LoVo (cell line): ENCODE results near the gene GLRA1.
A peak's percentile ranks its signal among the peaks of the same experiment; 100 is the strongest.
"Not testable (repeated sequence)": the region's sequence is repeated elsewhere in the genome, so short reads cannot be mapped to it uniquely, and the experiment has no call there.

ENCODE experiments used
- DNase-seq: peaks from one replicate; pipeline ENCODE4 v3.0.0-alpha.2; 2016; ENCODE audit warnings: low spot score

The GLRA1 gene

DNA sequence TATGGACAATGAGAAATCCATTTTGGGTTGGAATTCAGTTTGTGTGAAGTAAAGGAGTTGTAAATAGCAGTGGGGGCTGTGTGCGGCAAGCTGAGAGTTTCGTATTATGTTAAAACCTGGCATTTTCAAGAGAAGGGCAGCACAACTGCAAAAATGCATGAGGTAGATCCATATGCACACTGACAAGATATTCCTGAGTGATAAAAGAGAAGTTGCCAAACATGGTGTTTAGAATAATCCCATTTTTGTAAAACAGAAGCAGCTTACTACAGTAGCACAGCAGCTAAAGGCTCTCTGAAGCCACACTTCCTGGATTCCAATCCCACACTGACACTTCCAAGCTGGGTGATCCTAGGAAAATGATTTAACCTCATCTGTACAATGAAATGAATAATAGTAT lies 11.2 kb downstream of the GLRA1 start:
- DNase-seq: no peak

DNA sequence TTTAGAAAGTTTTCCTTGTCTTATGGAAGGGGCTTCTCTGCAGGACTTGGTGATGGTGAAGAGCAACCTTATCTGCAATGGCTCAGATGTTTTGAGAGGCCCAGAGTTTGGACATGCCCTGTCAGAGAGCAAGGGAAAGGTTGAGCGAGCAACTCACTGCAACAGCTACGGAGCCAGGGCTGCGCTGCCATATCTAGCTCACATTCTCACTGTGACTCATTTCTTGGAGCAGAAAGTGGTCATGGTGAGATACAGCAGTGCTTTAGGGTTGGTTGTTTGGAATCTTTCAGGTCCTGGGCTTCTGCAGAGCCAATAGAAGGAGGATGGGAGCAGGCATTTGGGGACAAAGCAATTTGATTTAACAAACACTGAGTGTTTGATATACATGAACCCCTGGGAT lies 12.3 kb downstream of the GLRA1 start:
- DNase-seq: no peak

DNA sequence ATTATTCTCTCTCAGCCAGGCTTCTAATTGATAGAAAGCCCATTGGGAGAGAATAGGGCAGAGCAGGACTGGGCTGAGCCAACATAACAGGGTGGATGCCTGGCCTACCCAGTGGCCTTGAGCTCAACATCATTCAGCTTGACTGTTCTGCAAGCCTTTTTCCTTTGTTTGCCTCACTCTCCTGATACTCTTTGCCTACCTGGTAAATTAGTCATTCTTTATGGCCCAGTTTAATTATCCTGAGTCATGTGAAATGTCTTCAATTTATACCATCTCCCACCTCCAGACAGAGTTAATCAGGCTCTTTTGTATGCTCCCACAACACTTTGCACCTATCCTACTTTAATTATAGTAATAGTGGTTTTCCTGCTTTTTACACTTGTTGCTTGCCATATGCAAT lies 13.6 kb downstream of the GLRA1 start:
- DNase-seq: no peak

DNA sequence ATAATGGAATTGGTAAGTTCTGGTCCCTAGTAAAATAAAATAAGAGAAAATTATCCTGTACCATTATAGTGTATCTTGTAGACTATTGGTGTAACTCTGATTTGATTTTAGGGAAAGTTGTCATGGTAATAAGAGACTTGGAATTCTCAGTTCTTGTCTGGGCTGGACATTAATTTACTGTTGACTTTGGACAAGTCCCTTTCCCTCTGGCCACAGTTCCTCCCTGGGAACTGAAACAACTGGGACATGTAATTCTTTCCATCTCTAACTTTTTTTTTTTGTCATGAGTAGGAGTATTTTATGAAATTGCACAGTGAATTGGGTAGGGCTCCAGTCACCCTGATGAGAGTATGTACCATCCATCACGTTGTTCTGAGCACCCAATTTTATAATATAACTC lies 15.0 kb downstream of the GLRA1 start:
- no peak for DNase-seq

DNA sequence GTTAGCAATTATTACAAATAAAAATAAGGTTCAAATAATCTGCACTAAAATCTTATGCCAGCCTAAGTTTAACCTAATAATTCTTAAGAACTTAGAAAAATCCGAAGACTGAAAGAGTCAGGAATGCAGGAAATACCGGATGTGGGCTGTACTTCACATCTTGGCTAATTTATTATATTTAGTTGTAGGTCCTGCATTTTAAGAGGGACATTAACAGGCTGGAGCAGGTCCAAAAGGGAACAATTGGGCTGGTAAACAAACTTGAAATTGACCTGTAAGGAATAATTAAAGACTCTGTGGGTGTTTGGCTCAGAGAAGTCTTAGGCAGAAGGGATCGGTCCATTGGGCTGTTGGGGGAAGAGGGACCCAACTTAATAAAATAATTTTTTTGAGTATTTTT lies 18.4 kb downstream of the GLRA1 start:
- no peak for DNase-seq

DNA sequence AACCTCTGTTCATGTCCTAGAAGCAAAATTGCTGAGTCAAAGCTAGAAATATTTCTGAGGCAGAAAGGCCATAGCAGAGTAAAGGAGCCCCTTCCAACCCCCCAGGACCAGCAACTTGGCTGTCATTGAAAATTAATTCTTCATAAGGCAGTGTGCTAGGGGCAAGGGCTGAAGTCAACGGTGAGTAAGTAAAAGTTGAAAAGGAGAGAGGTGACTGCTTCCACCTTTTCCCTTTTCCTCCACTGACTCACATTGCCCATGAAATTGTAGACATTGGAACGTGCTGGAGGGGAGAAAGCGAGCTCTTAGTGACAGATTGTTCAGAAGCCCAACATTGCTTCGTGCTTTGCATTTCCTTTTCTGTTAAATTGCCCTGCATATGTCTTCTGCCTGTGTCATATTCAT lies 19.1 kb downstream of the GLRA1 start:
- DNase-seq: no peak

DNA sequence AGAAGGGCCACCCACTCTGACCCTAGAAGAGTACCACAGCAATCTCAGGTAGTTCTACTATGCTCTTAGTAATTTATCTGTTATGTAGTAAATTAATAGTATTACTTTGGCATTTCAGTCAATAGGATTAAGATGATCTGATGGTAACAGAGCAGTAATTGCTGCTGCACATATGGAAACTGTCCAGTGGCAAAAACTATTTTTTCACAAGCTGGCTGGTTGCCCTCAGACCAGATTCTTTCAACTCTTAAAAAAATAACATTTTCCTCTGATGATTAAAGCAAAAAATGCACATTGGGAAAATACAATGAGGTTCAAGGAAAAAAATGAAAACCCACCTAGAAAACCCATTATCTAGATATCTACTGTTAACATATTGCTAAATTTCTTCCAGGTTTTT lies 19.7 kb downstream of the GLRA1 start:
- no peak for DNase-seq

DNA sequence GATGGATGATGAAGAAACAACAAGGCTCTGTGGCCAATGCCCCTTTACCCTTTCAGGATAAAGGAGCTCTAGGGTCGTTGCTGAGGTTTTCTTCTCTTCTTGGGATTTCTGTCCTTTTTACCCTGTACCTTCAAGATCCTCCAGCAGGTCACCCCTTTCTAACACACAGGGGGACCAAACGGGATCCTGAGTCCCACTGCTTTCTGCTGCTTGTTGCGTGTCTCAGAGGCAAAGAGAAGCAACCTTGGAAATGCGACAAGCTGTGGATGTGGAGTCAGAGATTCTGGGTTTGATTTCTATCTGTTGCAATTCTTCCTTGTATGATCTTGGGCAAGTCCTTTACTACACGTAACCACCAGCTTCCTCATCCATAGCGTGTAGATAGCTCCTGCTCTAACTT lies 20.5 kb downstream of the GLRA1 start:
- no peak for DNase-seq

DNA sequence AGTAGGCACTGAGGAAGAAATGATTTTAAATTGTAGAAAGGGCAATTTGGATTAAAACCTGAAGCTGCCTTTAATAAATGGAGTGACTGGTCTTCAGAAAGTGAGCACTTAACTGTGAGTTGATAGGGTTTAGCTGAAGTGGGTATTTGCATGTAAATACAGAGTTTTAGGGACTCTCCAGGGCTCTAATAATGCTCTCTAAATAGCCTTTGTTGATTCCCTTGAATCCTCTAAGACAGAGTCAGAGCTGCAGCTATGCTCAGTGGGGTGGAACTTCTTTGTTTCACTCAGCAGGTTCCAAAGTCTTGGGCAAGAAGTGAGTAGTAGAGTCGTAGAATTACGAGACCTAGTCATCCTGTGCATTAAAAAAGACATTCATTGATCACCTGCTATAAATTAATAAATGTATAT lies 21.4 kb downstream of the GLRA1 start:
- DNase-seq: no peak

DNA sequence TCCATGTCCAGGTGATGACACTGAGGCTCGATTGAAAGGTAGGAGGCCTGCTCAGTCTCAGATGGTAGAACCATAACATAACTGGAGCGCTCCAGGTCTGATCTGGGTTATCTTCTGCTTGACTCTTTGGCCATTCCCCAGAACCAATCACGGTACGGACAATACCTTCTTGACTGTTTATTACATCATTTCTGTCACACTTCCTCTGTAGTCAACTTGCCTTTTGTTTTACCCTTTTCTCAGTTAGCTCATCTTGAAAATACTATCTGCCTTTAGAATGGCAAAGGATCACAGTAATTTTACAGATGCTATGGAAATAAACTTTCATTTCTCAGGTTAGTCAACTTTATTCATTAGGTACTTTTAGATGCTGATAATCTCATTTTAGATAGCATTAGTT lies 22.4 kb downstream of the GLRA1 start:
- no peak for DNase-seq

DNA sequence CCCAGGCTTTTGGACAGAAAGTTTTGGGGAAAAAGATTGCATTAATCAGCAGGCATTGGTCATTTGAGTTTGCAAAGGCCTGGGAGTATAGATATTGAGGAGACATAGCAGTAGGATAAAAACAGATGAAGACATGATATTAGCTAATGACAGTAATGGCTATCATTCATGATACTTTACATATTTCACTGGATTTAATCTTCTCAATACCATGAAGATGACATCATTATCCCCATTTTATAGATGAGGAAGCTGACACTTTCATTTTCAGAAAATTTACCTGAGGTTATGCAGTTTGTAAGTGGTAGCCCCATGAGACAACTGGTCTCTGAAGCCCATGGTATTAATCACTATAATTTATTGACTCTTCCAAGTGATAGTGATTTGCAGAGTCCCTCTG lies 23.0 kb downstream of the GLRA1 start:
- no peak for DNase-seq

DNA sequence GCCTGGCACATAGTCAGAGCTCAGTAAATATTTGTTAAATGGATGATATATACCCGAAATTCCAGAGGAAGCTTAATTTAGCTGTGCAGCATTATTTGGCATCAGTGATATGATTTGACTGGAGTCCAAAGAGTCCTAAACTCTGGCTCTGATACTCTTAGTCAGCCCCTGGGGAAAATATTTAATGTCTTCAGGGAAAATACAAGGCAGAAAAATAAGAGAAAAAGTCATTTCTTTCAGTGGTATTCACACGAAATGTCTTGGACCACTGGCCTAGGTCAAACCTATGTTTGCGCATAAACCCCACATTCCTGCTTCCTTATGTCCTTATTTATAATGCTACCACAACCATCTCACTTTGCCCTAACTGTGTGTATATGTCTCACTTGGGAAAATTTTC lies 23.8 kb downstream of the GLRA1 start:
- DNase-seq: no peak

DNA sequence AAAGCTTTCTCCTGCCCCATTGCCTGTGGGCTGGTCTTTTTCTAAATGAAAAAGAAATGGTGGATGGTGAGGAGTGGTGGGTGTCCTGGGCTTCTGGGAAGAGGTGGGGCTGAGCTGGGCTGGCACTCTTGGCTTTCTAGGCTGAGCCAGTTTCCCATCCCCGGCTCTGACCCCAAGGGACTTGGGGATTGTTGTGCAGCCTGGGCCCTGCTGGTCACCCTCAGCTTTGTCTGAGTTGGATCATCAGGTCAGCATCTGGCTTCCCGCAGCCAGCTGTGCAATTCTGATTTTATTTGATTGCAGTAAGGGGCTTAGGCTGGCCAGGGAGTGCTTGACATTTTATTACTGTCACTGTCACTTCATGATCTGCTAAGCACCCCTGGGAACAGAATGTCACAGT lies 25.3 kb downstream of the GLRA1 start:
- no peak for DNase-seq

DNA sequence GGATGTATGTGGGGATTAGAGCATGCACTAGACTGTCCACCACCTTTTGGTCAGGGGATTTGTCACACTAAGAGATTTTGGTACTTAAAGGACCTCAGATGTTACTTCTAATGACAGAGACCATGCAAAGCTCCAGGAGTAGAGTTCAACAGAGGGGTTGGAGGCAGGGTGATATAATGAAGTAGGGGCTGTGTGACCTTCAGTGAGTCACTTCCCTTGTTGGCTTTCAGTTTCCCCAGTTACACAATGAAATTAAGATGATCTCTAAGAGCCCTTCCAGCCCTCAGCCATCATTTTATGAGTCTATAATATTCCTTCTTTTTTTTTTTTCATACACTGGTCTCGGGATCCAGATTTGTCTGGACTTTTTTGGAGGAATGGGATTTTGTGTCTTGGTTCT lies 26.8 kb downstream of the GLRA1 start:
- no peak for DNase-seq

DNA sequence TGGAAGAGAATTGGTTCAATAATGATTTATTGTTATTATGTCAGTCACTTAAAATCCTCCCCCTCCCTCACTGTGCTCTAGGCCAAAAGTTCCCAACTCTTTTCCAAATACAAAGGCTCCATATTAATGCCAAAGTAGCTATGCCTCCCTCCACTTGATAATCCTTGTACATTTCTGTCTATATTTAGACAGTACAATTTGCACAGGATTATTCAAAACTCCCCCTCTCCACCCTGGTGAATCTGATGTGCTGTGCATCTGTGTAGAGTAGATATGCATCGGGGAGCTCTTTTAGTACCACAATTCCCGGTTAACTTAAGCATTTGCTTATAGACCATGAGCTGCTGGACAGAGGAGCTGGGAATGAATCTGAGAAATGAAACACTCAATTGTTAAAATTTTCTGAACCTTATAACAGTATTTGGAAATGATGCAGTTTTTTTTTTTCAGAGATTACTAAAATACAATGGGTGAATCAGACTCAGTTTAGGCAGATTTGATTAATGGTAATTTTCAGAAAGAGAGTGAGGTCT lies 27.6 kb downstream of the GLRA1 start:
- no peak for DNase-seq

DNA sequence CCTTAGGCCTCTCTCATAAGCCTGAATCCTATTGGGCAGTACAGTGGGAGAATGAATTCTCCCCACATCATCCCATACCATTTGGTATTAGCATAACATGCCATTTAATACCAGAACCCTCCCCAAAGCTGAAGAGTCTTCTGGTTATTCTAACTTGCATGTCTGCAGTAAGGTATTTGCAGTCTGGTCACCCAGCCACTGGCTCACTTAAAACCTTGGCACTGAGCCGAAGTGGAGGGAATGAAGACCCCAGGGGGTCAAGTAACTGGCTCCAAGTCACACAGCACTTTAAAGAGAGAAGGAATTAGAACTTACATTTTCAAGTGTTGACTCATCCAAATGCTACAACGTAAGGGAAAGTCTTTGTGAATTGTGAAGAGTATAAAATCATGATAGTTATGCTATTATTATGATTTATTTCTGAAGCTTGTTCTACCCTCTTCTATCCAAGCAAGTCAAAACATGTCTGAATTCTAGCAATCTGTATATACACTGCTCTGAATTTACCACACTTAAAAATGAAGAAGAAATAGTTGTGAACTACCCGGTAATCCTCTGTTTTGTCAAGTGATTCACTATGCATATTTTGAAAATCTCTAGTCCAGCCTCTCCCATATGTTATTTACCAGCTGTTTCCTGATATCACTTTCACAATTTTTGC lies 28.5 kb downstream of the GLRA1 start:
- DNase-seq: peak; percentile 50

DNA sequence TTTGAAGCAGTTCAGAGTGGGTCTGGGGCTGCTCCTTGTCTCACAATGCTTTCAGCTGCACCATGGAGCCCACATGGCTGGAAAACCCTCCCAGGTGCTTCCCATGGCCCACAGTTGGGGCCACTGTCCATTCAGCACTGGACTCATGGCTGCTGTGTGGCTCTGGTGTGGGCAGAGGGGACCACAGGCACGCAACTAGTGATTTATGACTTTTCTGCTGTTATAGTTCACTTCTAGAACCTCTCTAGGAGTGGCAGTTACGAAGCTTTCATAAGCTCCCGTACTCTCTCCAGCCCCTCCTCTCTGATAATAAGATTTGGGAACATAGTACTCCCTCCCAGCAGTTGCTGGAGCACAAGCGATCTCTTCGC lies 29.0 kb downstream of the GLRA1 start:
- no peak for DNase-seq

DNA sequence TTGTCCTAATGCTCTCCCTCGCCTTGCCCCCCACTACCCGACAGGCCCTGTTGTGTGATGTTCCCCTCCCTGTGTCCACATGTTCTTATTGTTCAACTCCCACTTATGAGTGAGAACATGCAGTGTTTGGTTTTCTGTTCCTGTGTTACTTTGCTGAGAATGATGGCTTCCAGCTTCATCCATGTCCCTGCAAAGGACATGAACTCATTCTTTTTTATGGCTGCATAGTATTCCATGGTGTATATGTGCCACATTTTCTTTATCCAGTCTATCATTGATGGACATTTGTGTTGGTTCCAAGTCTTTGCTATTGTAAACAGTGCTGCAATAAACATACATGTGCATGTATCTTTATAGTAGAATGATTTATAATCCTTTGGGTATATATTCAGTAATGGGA lies 31.2 kb downstream of the GLRA1 start:
- not testable (repeated sequence) for DNase-seq

DNA sequence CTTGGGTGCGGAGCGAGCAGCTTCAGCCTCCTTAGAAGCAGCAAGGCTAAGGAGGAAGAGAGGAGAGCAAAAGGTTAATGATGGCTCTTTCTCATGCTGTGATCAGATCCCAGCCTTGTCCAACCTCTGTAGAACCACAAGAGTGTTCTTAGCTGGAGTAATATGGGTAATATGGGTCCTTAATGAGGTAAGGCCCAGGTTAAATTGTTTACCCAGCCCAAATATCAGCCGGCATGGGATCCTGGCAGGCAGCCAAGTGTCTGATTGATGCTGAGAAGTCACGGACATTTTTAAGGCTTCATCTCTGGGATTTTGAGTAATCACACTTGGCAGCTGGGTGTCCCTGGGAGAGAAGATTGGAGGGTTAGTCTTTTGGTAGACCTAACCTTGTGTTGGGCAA lies 32.3 kb downstream of the GLRA1 start:
- DNase-seq: no peak

DNA sequence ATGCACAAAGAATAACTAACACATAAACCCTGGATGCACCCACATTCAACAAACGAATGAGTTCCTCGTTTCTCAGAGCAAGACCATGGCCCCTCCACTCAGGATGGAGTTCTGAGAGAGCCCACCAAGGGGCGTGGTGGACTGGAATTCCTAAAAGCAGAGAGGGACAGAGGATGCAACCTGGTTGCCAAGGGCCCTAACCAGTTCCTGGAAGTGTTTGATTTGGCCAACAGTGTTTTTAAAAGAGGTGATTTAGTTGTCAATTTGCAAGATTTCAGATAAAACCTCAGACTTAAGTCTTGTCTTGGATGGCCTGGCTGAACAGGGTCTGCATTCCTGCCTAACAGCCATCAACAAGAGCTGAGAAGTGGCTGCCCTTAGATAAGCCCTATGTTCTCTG lies 34.4 kb downstream of the GLRA1 start:
- no peak for DNase-seq

DNA sequence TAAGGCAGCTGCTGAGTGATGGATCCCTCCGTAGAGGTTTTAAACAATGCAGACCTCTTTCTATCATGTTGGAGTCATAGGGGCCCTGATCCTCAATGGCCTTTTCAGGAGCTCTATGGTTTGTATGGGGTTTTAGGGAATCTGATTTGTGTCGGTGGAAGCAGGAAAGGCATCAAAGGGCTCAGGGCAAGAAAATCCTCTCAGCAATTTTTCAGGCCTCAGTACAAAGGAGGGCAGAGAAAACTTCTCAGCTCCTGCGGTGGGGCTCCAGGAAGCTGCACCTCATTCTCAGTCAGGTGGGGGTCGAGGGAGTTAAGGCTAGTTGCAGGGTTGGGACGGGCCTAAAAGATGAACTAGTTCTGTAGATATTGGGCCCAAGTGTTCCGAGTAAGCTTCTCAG lies 35.0 kb downstream of the GLRA1 start:
- DNase-seq: no peak

DNA sequence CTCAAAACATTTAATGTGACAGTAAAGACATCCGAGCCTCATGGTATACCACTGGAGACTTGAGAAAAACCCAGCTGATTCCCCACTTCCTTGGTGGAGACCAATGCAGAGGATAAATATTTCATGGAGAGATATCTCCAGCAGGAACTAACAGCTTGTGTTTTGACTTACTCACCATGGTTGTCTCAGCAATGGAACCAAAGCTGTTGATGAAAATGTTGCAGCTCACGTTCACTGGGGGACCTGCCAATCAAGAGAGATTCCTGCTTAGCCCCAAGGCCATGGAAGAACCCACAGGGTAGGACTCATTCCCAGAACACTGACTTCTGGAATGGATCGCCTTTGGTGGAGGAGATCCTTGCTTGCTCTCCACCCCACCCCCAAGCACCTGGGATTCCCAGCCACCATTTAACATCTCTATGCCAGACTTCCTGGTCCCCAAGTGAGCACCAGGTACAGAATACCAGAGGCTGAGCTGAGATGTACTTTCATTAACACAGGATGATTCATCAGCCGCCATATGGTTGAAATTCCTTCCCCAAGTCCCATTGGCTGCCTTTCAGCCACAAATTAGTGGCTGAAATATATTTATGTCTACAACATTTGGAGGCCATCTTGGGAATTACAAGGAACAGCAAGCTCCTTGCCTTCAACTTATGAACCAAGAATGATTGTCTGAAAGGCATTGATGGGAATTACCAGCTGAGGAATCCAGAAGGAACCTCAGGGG lies 37.9 kb downstream of the GLRA1 start:
- DNase-seq: no peak

DNA sequence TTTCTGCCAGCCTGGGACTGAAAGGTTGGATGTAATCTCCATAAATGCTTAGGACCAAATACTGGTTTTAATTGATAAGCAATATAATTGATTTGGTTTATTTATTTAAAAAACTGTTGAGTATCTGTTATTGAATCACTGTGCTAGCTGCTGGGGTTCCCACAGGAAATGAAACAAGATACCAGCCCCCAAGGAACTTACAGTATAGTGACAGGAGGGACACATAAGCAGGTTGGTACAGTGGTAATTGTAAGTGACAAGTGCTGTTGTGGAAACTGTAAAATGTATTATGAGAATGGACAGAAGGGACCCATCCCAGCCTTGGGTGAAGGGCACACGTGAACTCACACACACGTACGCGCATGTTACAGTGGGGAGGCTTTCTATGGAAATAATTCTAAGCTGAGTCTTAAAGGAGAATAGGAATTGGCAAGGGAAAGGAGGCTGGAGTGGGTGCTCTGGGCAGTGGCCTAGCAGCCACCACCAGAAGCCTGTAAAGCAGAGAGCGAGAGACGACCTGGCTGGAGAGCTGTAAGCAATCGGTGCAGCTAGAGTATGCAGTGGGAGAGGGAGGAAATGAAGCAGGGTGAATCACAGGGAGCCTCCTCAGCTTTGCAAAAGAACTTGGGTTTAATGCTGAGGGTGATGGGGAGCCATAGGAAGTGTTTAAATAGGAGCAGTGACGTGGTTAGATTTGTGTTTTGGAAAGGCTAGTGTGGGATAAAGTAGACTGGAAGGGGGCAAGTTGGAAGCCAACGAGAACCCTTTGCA lies 39.3 kb downstream of the GLRA1 start:
- DNase-seq: no peak
